ENCODE data around the gene FRMD4A.

DNA sequence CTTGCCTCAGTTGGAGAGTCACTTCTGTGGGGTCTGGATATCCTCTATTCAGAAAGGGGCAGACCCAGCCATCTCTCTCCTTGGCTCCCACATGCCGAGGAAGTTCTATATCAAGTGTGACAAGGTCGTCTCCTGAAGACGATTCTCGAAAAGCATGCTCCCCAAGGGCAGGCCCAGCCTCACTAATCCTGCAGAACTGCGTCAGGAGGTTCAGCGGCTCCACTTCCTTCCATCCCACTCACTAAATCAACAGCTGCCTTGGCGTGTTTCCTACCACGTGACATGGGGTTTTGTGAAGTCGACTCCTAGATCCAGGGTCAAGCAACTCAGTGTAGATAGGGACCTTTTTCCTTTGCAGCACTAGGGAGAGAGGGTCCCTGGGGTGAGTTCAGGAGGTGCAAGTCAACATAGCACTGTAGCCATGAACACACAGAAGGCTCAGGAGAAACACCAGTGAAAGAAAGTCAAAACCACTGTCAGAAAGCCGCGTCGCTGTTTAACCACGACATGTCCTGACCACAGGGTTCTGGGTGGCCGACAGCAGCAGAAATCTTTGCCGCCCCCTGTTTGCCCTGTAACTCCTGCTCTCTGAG, 587.5 kb downstream of the FRMD4A start:
- TF ChIP-seq POLR2A (IDR thresholded peaks at IDR 0.05; ENCODE audit: low read depth, low read length) (no peak), POLR2AphosphoS5 (IDR thresholded peaks at IDR 0.05; ENCODE audit: low read depth, low read length) (no peak), TAF1 (IDR thresholded peaks at IDR 0.05; ENCODE audit: borderline replicate concordance, low read depth, low read length) (no peak)

Measured in GM12892 (cell line).